HepG2 (cell line): Measurements from ENCODE around the gene VAMP5. TPM values are rescaled to one million over a fixed set of nuclear protein-coding genes. Genes with fewer than 3 reads are reported as not detected.

Source experiments
- ASH2L ChIP-seq: fragments of 300-600, 200-600 bp; sonication (generic); IDR thresholded peaks from 2 replicates; pipeline ENCODE4 v1.7.0; 2017; ENCODE audit warnings: low read depth, mild to moderate bottlenecking, moderate library complexity, mixed read lengths, low read length; ENCODE audit not compliant: insufficient read length
- ATF1 ChIP-seq: IDR thresholded peaks from 2 replicates; pipeline ENCODE4 v1.6.1; 2016; ENCODE audit warnings: mild to moderate bottlenecking, control low read depth
- CBFB ChIP-seq: sonication (generic); formaldehyde crosslinking; IDR thresholded peaks from 2 replicates; pipeline ENCODE4 v1.4.0; 2020; ENCODE audit warnings: missing genetic modification reagents
- CREBL2 ChIP-seq: sonication (generic); formaldehyde crosslinking; IDR thresholded peaks from 2 replicates; pipeline ENCODE4 v1.8.1; 2023; ENCODE audit warnings: missing genetic modification reagents, mild to moderate bottlenecking, borderline replicate concordance
- KLF6 ChIP-seq: IDR thresholded peaks from 2 replicates; pipeline ENCODE4 v1.8.0; 2016; ENCODE audit warnings: missing biosample characterization, missing genetic modification reagents
- MTA1 ChIP-seq: sonication (generic); formaldehyde crosslinking; IDR thresholded peaks from 2 replicates; pipeline ENCODE4 v1.4.0; 2020; ENCODE audit warnings: missing genetic modification reagents, mild to moderate bottlenecking, borderline replicate concordance
- NR2C2 ChIP-seq: sonication (generic); formaldehyde crosslinking; IDR thresholded peaks from 2 replicates; pipeline ENCODE4 v1.4.0; 2020; ENCODE audit warnings: missing genetic modification reagents, mild to moderate bottlenecking, moderate library complexity, borderline replicate concordance
- SETDB1 ChIP-seq: sonication (generic); formaldehyde crosslinking; IDR thresholded peaks from 2 replicates; pipeline ENCODE4 v1.5.1; 2020; ENCODE audit warnings: missing genetic modification reagents, mild to moderate bottlenecking, borderline replicate concordance
- TEAD2 ChIP-seq: sonication (generic); formaldehyde crosslinking; IDR thresholded peaks from 2 replicates; pipeline ENCODE4 v1.9.0; 2021; ENCODE audit warnings: missing genetic modification reagents
- TRIM24 ChIP-seq: sonication (generic); formaldehyde crosslinking; IDR thresholded peaks from 2 replicates; pipeline ENCODE4 v1.8.0; 2022; ENCODE audit warnings: mild to moderate bottlenecking, missing genetic modification reagents
- ZFAT ChIP-seq: sonication (generic); formaldehyde crosslinking; conservative IDR thresholded peaks from 2 replicates; pipeline ENCODE4 v1.8.1; 2023; ENCODE audit warnings: missing genetic modification reagents, inconsistent platforms
- ZFP41 ChIP-seq: sonication (generic); formaldehyde crosslinking; IDR thresholded peaks from 2 replicates; pipeline ENCODE4 v1.4.0; 2020; ENCODE audit warnings: mild to moderate bottlenecking, missing genetic modification reagents, borderline replicate concordance
- ZKSCAN5 ChIP-seq: sonication (generic); formaldehyde crosslinking; IDR thresholded peaks from 2 replicates; pipeline ENCODE4 v1.5.1; 2020; ENCODE audit warnings: mild to moderate bottlenecking, missing genetic modification reagents
- ZNF205 ChIP-seq: IDR thresholded peaks from 2 replicates; pipeline ENCODE4 v1.6.1; 2018; ENCODE audit warnings: missing biosample characterization, missing genetic modification reagents
- ZNF883 ChIP-seq: sonication (generic); formaldehyde crosslinking; IDR thresholded peaks from 2 replicates; pipeline ENCODE4 v1.5.1; 2020; ENCODE audit warnings: mild to moderate bottlenecking, missing genetic modification reagents; ENCODE audit errors: not compliant biosample characterization
- ZNF891 ChIP-seq: sonication (generic); formaldehyde crosslinking; IDR thresholded peaks from 2 replicates; pipeline ENCODE4 v1.5.0; 2020; ENCODE audit warnings: mild to moderate bottlenecking, missing genetic modification reagents
- ZZZ3 ChIP-seq: sonication (generic); formaldehyde crosslinking; IDR thresholded peaks from 2 replicates; pipeline ENCODE4 v1.4.0; 2020; ENCODE audit warnings: missing genetic modification reagents, mild to moderate bottlenecking, borderline replicate concordance
- polyA plus RNA-seq, 8 experiments: library from polyadenylated mRNA; depleted of rRNA in 3 of 8; stranded (reverse) in 7 of 8; unstranded in 1 of 8; fragments of >200 nt; fragmentation: Illumina TruSeq in 4 of 8; extraction: Trizol in 4 of 8; gene quantifications; 2 replicates each; pipeline versions ENCODE4 v1.2.1 to v1.2.3, GENCODE V29; 2011 to 2016; ENCODE audit warnings: low read depth in 4 of 8, missing spikeins in 1 of 8, mixed read lengths in 1 of 8; ENCODE audit not compliant: insufficient read depth in 1 of 8
- total RNA-seq, 5 experiments: library from RNA; depleted of rRNA; stranded (reverse); fragments of >200 nt; fragmentation: Illumina TruSeq; extraction: Trizol; gene quantifications; 2 replicates each; pipeline ENCODE4 v1.2.3, GENCODE V29; 2016; ENCODE audit warnings: low read depth in 1 of 5
- TF ChIP-seq, protein P1 (sequence below): sonication (generic); formaldehyde crosslinking; IDR thresholded peaks from 2 replicates; pipeline ENCODE4 v1.4.0; 2020; ENCODE audit warnings: mild to moderate bottlenecking, missing genetic modification reagents
- TF ChIP-seq, protein P2 (sequence below): sonication (generic); IDR thresholded peaks from 2 replicates; pipeline ENCODE4 v1.6.1; 2016; ENCODE audit warnings: low read depth, borderline replicate concordance
- TF ChIP-seq, protein P3 (sequence below): IDR thresholded peaks from 2 replicates; pipeline ENCODE4 v1.6.1; 2016; ENCODE audit warnings: low read depth

The VAMP5 gene
- total and polyA plus RNA-seq, 2 of the 13 experiments (the other 11 are each of a cell fraction or from before 2014, with no cell fraction given), result 7.2 to 56.7 TPM

GRCh38 chr2:85558160-85558559 lies 26.1 kb upstream of the VAMP5 start (continued):
- TF ChIP-seq, protein P1, sequence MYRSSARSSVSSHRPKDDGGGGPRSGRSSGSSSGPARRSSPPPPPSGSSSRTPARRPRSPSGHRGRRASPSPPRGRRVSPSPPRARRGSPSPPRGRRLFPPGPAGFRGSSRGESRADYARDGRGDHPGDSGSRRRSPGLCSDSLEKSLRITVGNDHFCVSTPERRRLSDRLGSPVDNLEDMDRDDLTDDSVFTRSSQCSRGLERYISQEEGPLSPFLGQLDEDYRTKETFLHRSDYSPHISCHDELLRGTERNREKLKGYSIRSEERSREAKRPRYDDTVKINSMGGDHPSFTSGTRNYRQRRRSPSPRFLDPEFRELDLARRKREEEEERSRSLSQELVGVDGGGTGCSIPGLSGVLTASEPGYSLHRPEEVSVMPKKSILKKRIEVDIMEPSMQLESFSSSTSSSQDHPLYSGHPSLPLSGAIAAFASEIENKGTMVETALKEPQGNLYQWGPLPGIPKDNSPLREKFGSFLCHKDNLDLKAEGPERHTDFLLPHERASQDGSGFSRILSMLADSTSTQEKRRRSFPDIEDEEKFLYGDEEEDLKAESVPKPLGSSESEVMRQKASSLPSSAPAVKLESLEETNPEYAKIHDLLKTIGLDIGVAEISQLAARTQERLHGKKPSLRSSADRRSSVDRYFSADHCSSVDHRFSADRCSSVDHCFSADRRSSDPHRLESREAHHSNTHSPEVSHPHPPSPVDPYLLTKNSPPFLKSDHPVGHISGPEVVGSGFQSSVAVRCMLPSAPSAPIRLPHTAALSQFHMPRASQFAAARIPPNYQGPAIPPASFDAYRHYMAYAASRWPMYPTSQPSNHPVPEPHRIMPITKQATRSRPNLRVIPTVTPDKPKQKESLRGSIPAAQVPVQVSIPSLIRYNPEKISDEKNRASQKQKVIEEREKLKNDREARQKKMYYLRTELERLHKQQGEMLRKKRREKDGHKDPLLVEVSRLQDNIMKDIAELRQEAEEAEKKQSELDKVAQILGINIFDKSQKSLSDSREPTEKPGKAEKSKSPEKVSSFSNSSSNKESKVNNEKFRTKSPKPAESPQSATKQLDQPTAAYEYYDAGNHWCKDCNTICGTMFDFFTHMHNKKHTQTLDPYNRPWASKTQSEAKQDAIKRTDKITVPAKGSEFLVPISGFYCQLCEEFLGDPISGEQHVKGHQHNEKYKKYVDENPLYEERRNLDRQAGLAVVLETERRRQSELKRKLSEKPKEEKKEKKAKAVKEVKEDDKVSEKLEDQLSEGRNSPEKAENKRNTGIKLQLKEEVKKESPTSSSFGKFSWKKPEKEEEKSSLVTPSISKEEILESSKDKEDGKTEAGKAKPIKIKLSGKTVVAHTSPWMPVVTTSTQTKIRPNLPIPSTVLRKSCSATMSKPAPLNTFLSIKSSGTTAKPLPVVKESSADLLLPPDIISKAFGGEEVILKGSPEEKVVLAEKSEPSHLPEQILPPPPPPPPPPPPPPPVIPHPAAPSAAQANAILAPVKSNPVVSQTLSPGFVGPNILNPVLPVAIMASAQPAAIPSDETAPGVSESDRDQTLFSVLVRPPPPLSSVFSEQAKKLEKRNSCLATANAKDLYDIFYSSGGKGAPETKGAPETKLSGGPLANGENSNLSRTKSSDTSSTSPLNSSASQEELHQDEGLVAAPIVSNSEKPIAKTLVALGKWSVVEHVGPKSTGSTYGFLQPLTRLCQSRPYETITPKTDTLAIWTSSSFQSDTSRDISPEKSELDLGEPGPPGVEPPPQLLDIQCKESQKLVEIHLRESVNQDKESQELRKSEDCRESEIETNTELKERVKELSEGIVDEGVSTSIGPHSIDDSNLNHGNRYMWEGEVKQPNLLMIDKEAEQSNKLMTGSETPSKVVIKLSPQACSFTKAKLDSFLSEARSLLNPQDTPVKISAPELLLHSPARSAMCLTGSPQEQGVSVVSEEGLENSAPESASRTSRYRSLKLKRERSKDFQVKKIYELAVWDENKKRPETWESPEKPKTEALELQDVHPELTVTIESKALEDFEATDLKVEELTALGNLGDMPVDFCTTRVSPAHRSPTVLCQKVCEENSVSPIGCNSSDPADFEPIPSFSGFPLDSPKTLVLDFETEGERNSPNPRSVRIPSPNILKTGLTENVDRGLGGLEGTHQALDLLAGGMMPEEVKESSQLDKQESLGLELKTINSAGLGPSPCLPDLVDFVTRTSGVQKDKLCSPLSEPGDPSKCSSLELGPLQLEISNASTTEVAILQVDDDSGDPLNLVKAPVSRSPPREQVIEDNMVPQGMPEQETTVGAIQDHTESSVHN (CRISPR knock-in tag), result no peak
- TF ChIP-seq KLF6 (CRISPR knock-in tag) (no peak), ATF1 (CRISPR knock-in tag) (no peak), ASH2L (no peak), TRIM24 (CRISPR knock-in tag) (no peak), ZNF891 (CRISPR knock-in tag) (no peak), MTA1 (CRISPR knock-in tag) (no peak), ZKSCAN5 (CRISPR knock-in tag) (no peak), CREBL2 (no peak), CBFB (no peak), ZNF205 (CRISPR knock-in tag) (0 out of 2 replicates have a peak, but pooled peaks have one; percentile 51), NR2C2 (peak; percentile 38; the same call in 1 of the 2 replicates), TEAD2 (CRISPR knock-in tag) (no peak), ZFP41 (CRISPR knock-in tag) (no peak), ZFAT (CRISPR knock-in tag) (no peak), ZNF883 (no peak), ZZZ3 (CRISPR knock-in tag) (no peak), SETDB1 (CRISPR knock-in tag) (no peak)
- TF ChIP-seq, protein P2, sequence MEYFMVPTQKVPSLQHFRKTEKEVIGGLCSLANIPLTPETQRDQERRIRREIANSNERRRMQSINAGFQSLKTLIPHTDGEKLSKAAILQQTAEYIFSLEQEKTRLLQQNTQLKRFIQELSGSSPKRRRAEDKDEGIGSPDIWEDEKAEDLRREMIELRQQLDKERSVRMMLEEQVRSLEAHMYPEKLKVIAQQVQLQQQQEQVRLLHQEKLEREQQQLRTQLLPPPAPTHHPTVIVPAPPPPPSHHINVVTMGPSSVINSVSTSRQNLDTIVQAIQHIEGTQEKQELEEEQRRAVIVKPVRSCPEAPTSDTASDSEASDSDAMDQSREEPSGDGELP, result no peak
- TF ChIP-seq, protein P3, sequence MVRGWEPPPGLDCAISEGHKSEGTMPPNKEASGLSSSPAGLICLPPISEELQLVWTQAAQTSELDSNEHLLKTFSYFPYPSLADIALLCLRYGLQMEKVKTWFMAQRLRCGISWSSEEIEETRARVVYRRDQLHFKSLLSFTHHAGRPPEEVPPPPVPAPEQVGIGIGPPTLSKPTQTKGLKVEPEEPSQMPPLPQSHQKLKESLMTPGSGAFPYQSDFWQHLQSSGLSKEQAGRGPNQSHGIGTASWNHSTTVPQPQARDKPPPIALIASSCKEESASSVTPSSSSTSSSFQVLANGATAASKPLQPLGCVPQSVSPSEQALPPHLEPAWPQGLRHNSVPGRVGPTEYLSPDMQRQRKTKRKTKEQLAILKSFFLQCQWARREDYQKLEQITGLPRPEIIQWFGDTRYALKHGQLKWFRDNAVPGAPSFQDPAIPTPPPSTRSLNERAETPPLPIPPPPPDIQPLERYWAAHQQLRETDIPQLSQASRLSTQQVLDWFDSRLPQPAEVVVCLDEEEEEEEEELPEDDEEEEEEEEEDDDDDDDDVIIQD (CRISPR knock-in tag), result no peak
